ENCODE results near the gene SPATS2.
A peak's percentile ranks its signal among the peaks of the same experiment; 100 is the strongest.

SPATS2 gene

GRCh38 chr12:49327887-49328286, 39.4 kb upstream of the SPATS2 start:
- no peak for TF ChIP-seq CTCF (IDR thresholded peaks at IDR 0.05; ENCODE audit: low read depth, low read length)

GRCh38 chr12:49328816-49329215, 38.4 kb upstream of the SPATS2 start:
- DNase-seq (ENCODE audit: extremely low read depth, low read depth): no peak
- no peak for TF ChIP-seq CTCF (IDR thresholded peaks at IDR 0.05; ENCODE audit: low read depth, low read length)

More at GRCh38 chr12:49327887-49328286, 39.4 kb upstream of the SPATS2 start:
- no peak for DNase-seq (ENCODE audit: extremely low read depth, low read depth)

- no peak for DNase-seq (ENCODE audit: extremely low read depth, low read depth)
- TF ChIP-seq CTCF (IDR thresholded peaks at IDR 0.05; ENCODE audit: low read depth, low read length): no peak
Measured at GRCh38 chr12:49330032-49330619, 37.1 kb upstream of the SPATS2 start.

- no peak for DNase-seq (ENCODE audit: extremely low read depth, low read depth)
- TF ChIP-seq CTCF (IDR thresholded peaks at IDR 0.05; ENCODE audit: low read depth, low read length): no peak
Measured at GRCh38 chr12:49330631-49331379, 36.5 kb upstream of the SPATS2 start.

GRCh38 chr12:49331380-49332222, 35.7 kb upstream of the SPATS2 start:
- DNase-seq (ENCODE audit: extremely low read depth, low read depth): no peak
- TF ChIP-seq CTCF (IDR thresholded peaks at IDR 0.05; ENCODE audit: low read depth, low read length): peak; percentile 85

- no peak for TF ChIP-seq CTCF (IDR thresholded peaks at IDR 0.05; ENCODE audit: low read depth, low read length)
- no peak for DNase-seq (ENCODE audit: extremely low read depth, low read depth)
Measured at GRCh38 chr12:49332441-49332861, 34.8 kb upstream of the SPATS2 start.
